ENCODE measurements around the gene MAIP1. TPM values are rescaled to one million over a fixed set of nuclear protein-coding genes. Genes with fewer than 3 reads are reported as not detected.
A peak's percentile ranks its signal among the peaks of the same experiment; 100 is the strongest.

Gene MAIP1
- total RNA-seq, 3 donors from 2014 or later = 51.1 to 53.7 (median 53.6) TPM

- no peak for ATAC-seq
- peaks cover 20% of the 10 kb centered on the region for H3K36me3 Mint-ChIP-seq (ENCODE audit: insufficient read depth)
- no peak for DNase-seq
- H3K9me3 Mint-ChIP-seq = no peaks in the 10 kb centered on the region
- no peaks in the 10 kb centered on the region for H3K27me3 Mint-ChIP-seq (ENCODE audit: low read depth)
- H3K4me3 Mint-ChIP-seq = no peak overlapping the region
- no peaks in the 10 kb centered on the region for H3K4me1 Mint-ChIP-seq (ENCODE audit: low read depth)
These were observed 12.7 kb downstream of the MAIP1 start for GRCh38 chr2:199968126-199968525.

DNA sequence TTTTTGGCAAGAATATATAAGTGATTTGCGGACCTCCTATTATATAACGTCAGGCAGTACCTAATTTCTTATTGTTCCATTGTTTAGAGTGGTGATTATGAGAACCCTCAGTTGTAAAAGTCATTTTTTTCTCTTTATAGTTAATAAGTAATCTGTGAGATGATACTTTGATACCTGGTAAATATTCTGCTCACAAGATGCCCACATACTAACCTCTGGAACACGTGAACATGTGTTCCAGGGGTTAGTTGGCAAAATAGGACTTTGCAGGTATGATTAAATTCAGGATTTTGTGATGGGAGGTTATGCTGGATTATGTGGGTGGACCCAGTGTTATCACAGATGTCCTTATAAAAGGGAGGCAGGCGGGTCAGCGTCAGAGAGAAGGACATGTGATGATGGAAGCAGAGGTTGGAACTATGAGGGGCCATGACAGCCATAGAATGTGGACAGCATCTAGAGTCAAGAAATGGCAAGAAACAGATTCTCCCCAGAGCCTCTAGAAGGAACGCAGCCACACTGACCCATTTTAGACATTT lies 16.8 kb downstream of the MAIP1 start:
- no peaks in the 10 kb centered on the region for H3K4me1 Mint-ChIP-seq (ENCODE audit: low read depth)
- peaks cover 5% of the 10 kb centered on the region for H3K9me3 Mint-ChIP-seq
- H3K4me3 Mint-ChIP-seq = no peak overlapping the region
- H3K27me3 Mint-ChIP-seq (ENCODE audit: low read depth) = no peaks in the 10 kb centered on the region
- ATAC-seq (no peak), DNase-seq (no peak)
- peaks cover 4% of the 10 kb centered on the region for H3K36me3 Mint-ChIP-seq (ENCODE audit: insufficient read depth)

- DNase-seq (no peak), ATAC-seq (no peak)
- Mint-ChIP-seq H3K9me3 (peaks cover 5% of the 10 kb centered on the region), H3K4me3 (no peak overlapping the region), H3K36me3 (ENCODE audit: insufficient read depth) (peaks cover 2% of the 10 kb centered on the region), H3K27me3 (ENCODE audit: low read depth) (no peaks in the 10 kb centered on the region), H3K4me1 (ENCODE audit: low read depth) (peaks cover 2% of the 10 kb centered on the region)
These were observed 18.3 kb downstream of the MAIP1 start for GRCh38 chr2:199973703-199974102.

- peaks cover 2% of the 10 kb centered on the region for H3K36me3 Mint-ChIP-seq (ENCODE audit: insufficient read depth)
- H3K9me3 Mint-ChIP-seq = peaks cover 5% of the 10 kb centered on the region
- DNase-seq (no peak), ATAC-seq (no peak)
- H3K4me3 Mint-ChIP-seq = no peak overlapping the region
- H3K4me1 Mint-ChIP-seq (ENCODE audit: low read depth) = peaks cover 8% of the 10 kb centered on the region
- H3K27me3 Mint-ChIP-seq (ENCODE audit: low read depth) = no peaks in the 10 kb centered on the region
These were observed 20.0 kb downstream of the MAIP1 start for GRCh38 chr2:199975273-199975895.

DNA sequence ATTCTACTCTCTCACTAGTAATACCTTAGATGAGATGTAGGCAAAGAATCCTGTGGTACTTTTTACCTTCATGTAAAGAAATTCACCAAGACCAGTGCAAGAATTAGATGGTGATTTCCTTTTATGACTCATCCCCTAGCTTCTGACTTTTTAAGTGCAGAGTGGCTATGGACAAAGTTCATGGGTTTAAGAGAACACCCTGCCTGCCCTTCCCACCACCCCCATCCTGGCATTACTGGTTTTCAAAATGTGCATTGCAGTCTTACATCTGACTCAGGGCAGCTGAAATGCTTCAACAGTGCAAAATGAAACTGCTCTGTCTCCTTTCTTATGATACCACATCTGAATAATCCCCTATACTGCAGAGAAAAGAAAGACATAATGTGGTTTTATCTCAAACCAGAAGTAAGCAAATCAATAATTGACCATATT lies 22.6 kb downstream of the MAIP1 start:
- Mint-ChIP-seq H3K4me1 (ENCODE audit: low read depth) (peaks cover 8% of the 10 kb centered on the region), H3K4me3 (no peak overlapping the region), H3K27me3 (ENCODE audit: low read depth) (no peaks in the 10 kb centered on the region), H3K36me3 (ENCODE audit: insufficient read depth) (peaks cover 1% of the 10 kb centered on the region), H3K9me3 (peaks cover 5% of the 10 kb centered on the region)
- DNase-seq (no peak), ATAC-seq (peak; percentile 84 to 91)

DNA sequence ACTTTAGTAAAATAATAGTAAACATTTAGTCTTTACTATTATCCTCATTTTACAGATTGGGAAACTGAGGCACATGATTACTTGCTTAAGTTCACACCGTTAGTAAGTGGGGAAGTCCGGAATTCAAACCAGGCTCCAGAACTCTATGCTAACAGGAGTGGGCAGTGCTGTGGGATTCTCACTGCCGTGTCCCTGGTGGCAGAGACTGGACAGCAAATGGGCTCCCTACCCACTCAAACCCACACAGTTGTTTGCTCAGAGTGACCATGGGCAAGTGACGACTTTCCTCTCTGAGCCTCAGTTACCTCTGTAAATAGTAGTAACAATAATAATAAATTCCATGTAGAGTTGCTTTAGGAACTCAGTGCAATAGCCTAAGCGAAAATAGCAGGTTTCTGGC lies 24.0 kb downstream of the MAIP1 start:
- ATAC-seq = no peak
- Mint-ChIP-seq H3K36me3 (ENCODE audit: insufficient read depth) (no peaks in the 10 kb centered on the region), H3K27me3 (ENCODE audit: low read depth) (no peaks in the 10 kb centered on the region), H3K4me3 (no peak overlapping the region), H3K9me3 (peaks cover 5% of the 10 kb centered on the region), H3K4me1 (ENCODE audit: low read depth) (peaks cover 8% of the 10 kb centered on the region)
- DNase-seq = no peak

- ATAC-seq (peak; percentile 25 to 44), DNase-seq (peak; percentile 84)
- Mint-ChIP-seq H3K4me3 (no peak overlapping the region), H3K9me3 (peaks cover 5% of the 10 kb centered on the region), H3K36me3 (ENCODE audit: insufficient read depth) (no peaks in the 10 kb centered on the region), H3K4me1 (ENCODE audit: low read depth) (peaks cover 8% of the 10 kb centered on the region), H3K27me3 (ENCODE audit: low read depth) (no peaks in the 10 kb centered on the region)
These were observed 24.6 kb downstream of the MAIP1 start for GRCh38 chr2:199979832-199980628.

- no peaks in the 10 kb centered on the region for H3K9me3 Mint-ChIP-seq
- H3K4me1 Mint-ChIP-seq (ENCODE audit: low read depth) = peaks cover 12% of the 10 kb centered on the region
- peaks cover 2% of the 10 kb centered on the region for H3K36me3 Mint-ChIP-seq (ENCODE audit: insufficient read depth)
- ATAC-seq = no peak
- no peak overlapping the region for H3K4me3 Mint-ChIP-seq
- H3K27me3 Mint-ChIP-seq (ENCODE audit: low read depth) = no peaks in the 10 kb centered on the region
- no peak for DNase-seq
These were observed 26.9 kb downstream of the MAIP1 start for GRCh38 chr2:199982126-199982843.

- H3K36me3 Mint-ChIP-seq (ENCODE audit: insufficient read depth) = peaks cover 2% of the 10 kb centered on the region
- H3K4me1 Mint-ChIP-seq (ENCODE audit: low read depth) = peaks cover 12% of the 10 kb centered on the region
- ATAC-seq (no peak), DNase-seq (no peak)
- H3K9me3 Mint-ChIP-seq = no peaks in the 10 kb centered on the region
- no peak overlapping the region for H3K4me3 Mint-ChIP-seq
- no peaks in the 10 kb centered on the region for H3K27me3 Mint-ChIP-seq (ENCODE audit: low read depth)
These were observed 28.2 kb downstream of the MAIP1 start for GRCh38 chr2:199983534-199983933.

DNA sequence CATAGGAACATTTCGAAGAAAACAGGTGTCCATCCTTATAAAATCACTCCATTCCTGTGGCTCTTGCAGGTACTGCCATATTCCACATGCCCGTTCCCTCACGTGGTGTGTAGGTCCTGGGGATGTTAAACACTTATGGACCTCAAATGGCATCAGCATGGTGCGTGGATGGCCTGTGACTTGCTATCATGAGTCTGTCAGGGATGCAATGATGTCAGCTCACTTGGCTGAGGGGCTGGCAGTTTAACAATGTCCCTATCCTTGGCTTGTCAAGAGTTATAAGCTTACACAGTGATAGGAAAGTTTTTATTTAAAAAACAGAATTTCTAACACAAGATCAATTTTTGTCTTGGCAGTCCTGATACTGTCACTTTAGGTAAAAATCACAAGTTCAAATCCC lies 28.8 kb downstream of the MAIP1 start:
- ATAC-seq = no peak
- H3K36me3 Mint-ChIP-seq (ENCODE audit: insufficient read depth) = peaks cover 2% of the 10 kb centered on the region
- H3K27me3 Mint-ChIP-seq (ENCODE audit: low read depth) = no peaks in the 10 kb centered on the region
- DNase-seq = no peak
- H3K4me3 Mint-ChIP-seq = no peak overlapping the region
- no peaks in the 10 kb centered on the region for H3K9me3 Mint-ChIP-seq
- peaks cover 8% of the 10 kb centered on the region for H3K4me1 Mint-ChIP-seq (ENCODE audit: low read depth)

DNA sequence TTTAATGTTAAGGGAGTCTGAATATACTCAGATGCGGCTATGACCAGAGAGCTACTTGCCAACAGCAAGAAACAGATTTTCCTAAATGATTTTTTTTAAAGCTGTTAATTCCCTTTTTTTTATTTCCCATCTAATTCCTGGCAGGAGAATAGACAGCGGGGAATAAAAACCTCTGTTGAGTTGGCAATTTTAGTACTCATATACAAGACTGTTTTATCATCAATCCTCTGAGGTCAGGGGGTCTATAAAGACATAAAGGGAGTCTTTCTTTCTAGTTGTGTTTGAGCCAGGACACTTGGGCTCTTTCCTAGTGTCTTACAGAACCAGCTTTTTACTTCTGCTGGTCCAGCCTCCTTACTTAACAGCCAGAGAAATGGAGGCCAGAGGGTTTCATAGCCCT lies 29.4 kb downstream of the MAIP1 start:
- H3K9me3 Mint-ChIP-seq = no peaks in the 10 kb centered on the region
- DNase-seq (no peak), ATAC-seq (no peak)
- H3K36me3 Mint-ChIP-seq (ENCODE audit: insufficient read depth) = peaks cover 2% of the 10 kb centered on the region
- no peaks in the 10 kb centered on the region for H3K27me3 Mint-ChIP-seq (ENCODE audit: low read depth)
- H3K4me1 Mint-ChIP-seq (ENCODE audit: low read depth) = peaks cover 7% of the 10 kb centered on the region
- H3K4me3 Mint-ChIP-seq = no peak overlapping the region

- H3K27me3 Mint-ChIP-seq (ENCODE audit: low read depth) = no peaks in the 10 kb centered on the region
- no peaks in the 10 kb centered on the region for H3K9me3 Mint-ChIP-seq
These were observed 30.3 kb downstream of the MAIP1 start for GRCh38 chr2:199985625-199986207.

DNA sequence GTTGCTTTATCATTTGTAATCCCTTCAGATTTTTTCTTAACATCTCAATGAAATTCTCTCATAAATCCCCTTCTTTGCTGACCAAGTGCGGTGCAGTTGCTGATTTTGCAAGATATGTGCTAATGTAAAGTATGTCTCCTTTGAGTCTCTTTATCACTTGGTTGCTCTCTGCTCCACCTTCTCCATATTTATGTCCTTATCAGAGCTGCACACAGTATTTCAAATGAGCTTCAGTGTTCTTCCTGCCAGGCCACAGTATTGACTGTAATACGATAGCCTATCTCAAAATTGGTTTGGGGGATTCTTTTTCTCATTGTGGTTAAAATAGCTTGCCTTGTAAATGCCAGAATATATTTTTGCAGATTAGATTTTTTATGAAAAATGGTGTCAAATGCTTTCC lies 32.2 kb downstream of the MAIP1 start:
- DNase-seq (no peak), ATAC-seq (no peak)
- peaks cover 5% of the 10 kb centered on the region for H3K27me3 Mint-ChIP-seq (ENCODE audit: low read depth)
- peaks cover 2% of the 10 kb centered on the region for H3K36me3 Mint-ChIP-seq (ENCODE audit: insufficient read depth)
- no peak overlapping the region for H3K4me3 Mint-ChIP-seq
- peaks cover 4% of the 10 kb centered on the region for H3K4me1 Mint-ChIP-seq (ENCODE audit: low read depth)
- H3K9me3 Mint-ChIP-seq = no peaks in the 10 kb centered on the region

More at GRCh38 chr2:199985625-199986207, 30.3 kb downstream of the MAIP1 start:
- Mint-ChIP-seq H3K4me3 (no peak overlapping the region), H3K4me1 (ENCODE audit: low read depth) (peaks cover 4% of the 10 kb centered on the region), H3K36me3 (ENCODE audit: insufficient read depth) (peaks cover 2% of the 10 kb centered on the region)
- peak; percentile 11 for DNase-seq
- ATAC-seq = peak; percentile 70 to 78

DNA sequence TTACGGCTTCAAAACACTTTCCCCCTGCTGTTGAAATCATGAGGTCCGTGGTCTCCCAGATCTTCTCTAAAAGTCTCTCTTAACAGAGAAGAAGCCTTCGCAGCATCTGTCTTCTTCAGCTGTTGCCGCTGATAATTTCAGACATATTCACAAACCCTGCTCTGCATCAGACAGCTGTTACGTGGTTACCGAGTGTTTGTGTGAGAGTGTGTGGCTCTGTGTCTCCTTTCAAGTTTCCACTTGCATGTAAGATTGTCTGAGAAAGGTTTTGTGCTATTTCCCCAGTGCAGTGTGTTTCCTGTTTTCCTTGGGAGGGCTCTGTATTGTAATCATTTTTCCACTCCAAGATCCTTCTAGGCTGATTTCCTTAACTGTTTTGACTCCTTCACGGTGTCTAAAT lies 32.8 kb downstream of the MAIP1 start:
- DNase-seq (no peak), ATAC-seq (no peak)
- Mint-ChIP-seq H3K4me3 (no peak overlapping the region), H3K36me3 (ENCODE audit: insufficient read depth) (peaks cover 2% of the 10 kb centered on the region), H3K4me1 (ENCODE audit: low read depth) (peaks cover 4% of the 10 kb centered on the region), H3K27me3 (ENCODE audit: low read depth) (peaks cover 5% of the 10 kb centered on the region), H3K9me3 (no peaks in the 10 kb centered on the region)
